ENCODE results near the gene VCAM1. TPM values are rescaled to one million over a fixed set of nuclear protein-coding genes. Genes with fewer than 3 reads are reported as not detected.

VCAM1 gene
- polyA plus RNA-seq, 1 donor from 2014 or later = 3.2 TPM

GRCh38 chr1:100717218-100717617, 2.3 kb upstream of the VCAM1 start:
- Histone ChIP-seq H3K27ac (ENCODE audit: low read length) (no peak overlapping the region), H3F3A (ENCODE audit: insufficient read depth, low read length, poor library complexity, severe bottlenecking) (no peaks in the 10 kb centered on the region), H4K20me1 (ENCODE audit: insufficient read depth) (no peaks in the 10 kb centered on the region), H3K9me2 (ENCODE audit: insufficient read depth, low read length) (no peaks in the 10 kb centered on the region), H3K36me3 (ENCODE audit: insufficient read depth, low read length) (no peaks in the 10 kb centered on the region), H3K27me3 (ENCODE audit: insufficient read depth, low read depth, low read length) (no peaks in the 10 kb centered on the region), H3K79me2 (replicated peaks; ENCODE audit: insufficient read depth, low read length) (no peaks in the 10 kb centered on the region), H3K4me2 (ENCODE audit: low read length) (no peak overlapping the region), H3K9me3 (ENCODE audit: low read length) (no peaks in the 10 kb centered on the region), H3K9ac (ENCODE audit: low read length) (no peak overlapping the region), H3K4me3 (ENCODE audit: low read length) (no peak overlapping the region), H2AFZ (ENCODE audit: low read depth, low read length) (no peak overlapping the region)
- TF ChIP-seq RAD21 (conservative IDR thresholded peaks at IDR 0.05) = no peak
- no peak for TF ChIP-seq EZH2 (IDR thresholded peaks at IDR 0.05; ENCODE audit: borderline replicate concordance, insufficient read depth, low read length, poor library complexity, severe bottlenecking)
- no peak for TF ChIP-seq MXI1 (conservative IDR thresholded peaks at IDR 0.05; ENCODE audit: poor library complexity, severe bottlenecking)
- no peak for TF ChIP-seq REST (IDR thresholded peaks at IDR 0.05; ENCODE audit: borderline replicate concordance)
- TF ChIP-seq CTCF (IDR thresholded peaks at IDR 0.05; ENCODE audit: poor library complexity, severe bottlenecking) = no peak
- no peak for TF ChIP-seq SMC3 (conservative IDR thresholded peaks at IDR 0.05; ENCODE audit: poor library complexity)
- TF ChIP-seq TAF1 (IDR thresholded peaks at IDR 0.05; ENCODE audit: low read depth) = no peak
- no peak for TF ChIP-seq EP300 (conservative IDR thresholded peaks at IDR 0.05; ENCODE audit: poor library complexity, severe bottlenecking)
- TF ChIP-seq POLR2AphosphoS5 (IDR thresholded peaks at IDR 0.05) = no peak

- H3K36me3 ChIP-seq (ENCODE audit: insufficient read depth, low read length) = no peaks in the 10 kb centered on the region
- H3K27ac ChIP-seq (ENCODE audit: low read length) = no peak overlapping the region
- no peaks in the 10 kb centered on the region for H3F3A ChIP-seq (ENCODE audit: insufficient read depth, low read length, poor library complexity, severe bottlenecking)
- no peaks in the 10 kb centered on the region for H4K20me1 ChIP-seq (ENCODE audit: insufficient read depth)
- H3K9me3 ChIP-seq (ENCODE audit: low read length) = no peaks in the 10 kb centered on the region
- H3K4me2 ChIP-seq (ENCODE audit: low read length) = no peak overlapping the region
- H2AFZ ChIP-seq (ENCODE audit: low read depth, low read length) = no peak overlapping the region
- H3K79me2 ChIP-seq (replicated peaks; ENCODE audit: insufficient read depth, low read length) = no peaks in the 10 kb centered on the region
- TF ChIP-seq MXI1 (conservative IDR thresholded peaks at IDR 0.05; ENCODE audit: poor library complexity, severe bottlenecking) (no peak), SMC3 (conservative IDR thresholded peaks at IDR 0.05; ENCODE audit: poor library complexity) (no peak)
- no peaks in the 10 kb centered on the region for H3K27me3 ChIP-seq (ENCODE audit: insufficient read depth, low read depth, low read length)
- no peak overlapping the region for H3K9ac ChIP-seq (ENCODE audit: low read length)
- no peaks in the 10 kb centered on the region for H3K9me2 ChIP-seq (ENCODE audit: insufficient read depth, low read length)
- H3K4me3 ChIP-seq (ENCODE audit: low read length) = no peak overlapping the region
These were observed 961 bp upstream of the VCAM1 start for GRCh38 chr1:100718581-100718980.

GRCh38 chr1:100720101-100720500, 559 bp downstream of the VCAM1 start:
- H2AFZ ChIP-seq (ENCODE audit: low read depth, low read length) = no peak overlapping the region
- no peak overlapping the region for H3K4me3 ChIP-seq (ENCODE audit: low read length)
- H3K27me3 ChIP-seq (ENCODE audit: insufficient read depth, low read depth, low read length) = no peaks in the 10 kb centered on the region
- no peaks in the 10 kb centered on the region for H3K79me2 ChIP-seq (replicated peaks; ENCODE audit: insufficient read depth, low read length)
- no peaks in the 10 kb centered on the region for H4K20me1 ChIP-seq (ENCODE audit: insufficient read depth)
- H3K9ac ChIP-seq (ENCODE audit: low read length) = no peak overlapping the region
- no peak overlapping the region for H3K27ac ChIP-seq (ENCODE audit: low read length)
- TF ChIP-seq EP300 (conservative IDR thresholded peaks at IDR 0.05; ENCODE audit: poor library complexity, severe bottlenecking) (no peak), MXI1 (conservative IDR thresholded peaks at IDR 0.05; ENCODE audit: poor library complexity, severe bottlenecking) (no peak), SMC3 (conservative IDR thresholded peaks at IDR 0.05; ENCODE audit: poor library complexity) (no peak), REST (IDR thresholded peaks at IDR 0.05; ENCODE audit: borderline replicate concordance) (no peak)
- H3K9me3 ChIP-seq (ENCODE audit: low read length) = no peaks in the 10 kb centered on the region
- H3K4me2 ChIP-seq (ENCODE audit: low read length) = no peak overlapping the region
- no peaks in the 10 kb centered on the region for H3K9me2 ChIP-seq (ENCODE audit: insufficient read depth, low read length)
- no peaks in the 10 kb centered on the region for H3F3A ChIP-seq (ENCODE audit: insufficient read depth, low read length, poor library complexity, severe bottlenecking)
- H3K36me3 ChIP-seq (ENCODE audit: insufficient read depth, low read length) = no peaks in the 10 kb centered on the region

Measured in neural cell (in vitro differentiated cells).